Cardiac muscle cell (in vitro differentiated cells and primary cell): Measurements from ENCODE around the gene TAPT1. TPM values are rescaled to one million over a fixed set of nuclear protein-coding genes. Genes with fewer than 3 reads are reported as not detected.

Experiments used
- DNase-seq, 2 donors: peaks; one replicate each; pipeline versions ENCODE4 v3.0.0 to v3.0.0-alpha.2; 2010 to 2017; ENCODE audit warnings: low read depth in 1 of 2, low spot score in 1 of 2
- H3K27ac ChIP-seq: fragments of 200-600 bp; sonication (generic); 2 replicates; pipeline ENCODE4 v1.5.1; 2016
- H3K27me3 ChIP-seq: fragments of 200-600 bp; sonication (generic); 2 replicates; pipeline ENCODE4 v1.6.0; 2016; ENCODE audit warnings: control low read depth
- H3K36me3 ChIP-seq: fragments of 200-600 bp; sonication (generic); 2 replicates; pipeline ENCODE4 v1.5.1; 2016; ENCODE audit warnings: control low read depth
- H3K4me1 ChIP-seq: fragments of 200-600 bp; sonication (generic); 2 replicates; pipeline ENCODE4 v1.8.1; 2017; ENCODE audit warnings: low read depth, mild to moderate bottlenecking, mixed run types
- H3K4me3 ChIP-seq: fragments of 200-600 bp; sonication (generic); 2 replicates; pipeline ENCODE4 v1.5.1; 2016; ENCODE audit warnings: mild to moderate bottlenecking
- H3K9me3 ChIP-seq: fragments of 200-600 bp; sonication (generic); 2 replicates; pipeline ENCODE4 v1.5.1; 2017; ENCODE audit warnings: low read depth, mild to moderate bottlenecking, control low read depth
- CTCF ChIP-seq: IDR thresholded peaks from 2 replicates; pipeline ENCODE4 v1.5.1; 2012; ENCODE audit warnings: low read depth, mild to moderate bottlenecking, low read length
- polyA plus RNA-seq: library from polyadenylated mRNA; unstranded; fragments of >200 nt; fragmentation: Nextera tagmentation; extraction: Ambion mirVana; gene quantifications from 2 replicates; pipeline ENCODE4 v1.2.1, GENCODE V29; 2016
- total RNA-seq: library from RNA; depleted of rRNA; stranded (reverse); fragments of >200 nt; gene quantifications from 2 replicates; pipeline ENCODE4 v1.2.3, GENCODE V29; 2016

Gene TAPT1
- total and polyA plus RNA-seq, 2 experiments from 2014 or later = 9.8 to 16.9 TPM

DNA sequence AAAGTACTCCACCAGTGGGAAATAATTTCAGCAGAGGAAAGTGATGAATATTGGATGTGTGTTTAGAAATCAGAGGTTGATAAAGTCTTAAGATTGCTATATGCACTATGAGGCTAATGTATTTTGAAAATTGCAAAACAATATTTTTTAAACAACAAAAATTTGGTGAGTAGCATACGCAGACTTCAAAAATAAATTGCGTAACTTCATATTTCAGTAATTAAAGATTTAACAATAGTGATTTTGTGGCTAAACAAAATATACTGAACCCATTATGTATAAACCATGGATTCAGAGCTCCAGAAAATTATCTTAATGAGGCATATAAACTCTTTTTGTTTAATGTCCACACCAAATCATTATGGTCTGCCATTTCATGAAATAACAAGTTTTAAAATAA, 3.3 kb upstream of the TAPT1 start:
- DNase-seq = no peak
- Histone ChIP-seq H3K36me3 (no peaks in the 10 kb centered on the region), H3K27me3 (no peaks in the 10 kb centered on the region), H3K27ac (no peak overlapping the region), H3K4me3 (no peak overlapping the region), H3K4me1 (peaks cover 8% of the 10 kb centered on the region), H3K9me3 (no peaks in the 10 kb centered on the region)
- no peak for TF ChIP-seq CTCF

DNA sequence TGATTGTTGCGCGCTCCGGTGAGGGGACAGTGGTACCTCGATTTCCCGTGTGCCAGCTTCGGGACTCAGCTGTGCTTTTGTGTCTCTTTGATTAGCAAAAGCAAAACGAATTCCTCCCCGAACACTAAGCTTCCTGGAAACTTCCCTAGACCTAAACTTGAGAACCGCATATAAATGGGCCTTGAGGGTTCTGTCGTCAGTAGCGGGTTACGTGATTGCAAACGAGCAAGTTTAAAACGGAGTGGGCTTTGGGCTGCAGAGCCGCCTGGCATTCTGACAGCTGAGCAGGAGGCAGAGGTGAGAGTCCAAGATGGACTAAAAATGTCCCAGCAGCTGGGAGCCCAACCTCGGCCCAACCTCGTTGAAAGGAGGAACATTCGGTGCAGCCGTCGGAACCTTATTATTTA, 1.2 kb upstream of the TAPT1 start:
- Histone ChIP-seq H3K36me3 (no peaks in the 10 kb centered on the region), H3K9me3 (no peaks in the 10 kb centered on the region), H3K27ac (peak overlapping the region; percentile 98), H3K4me3 (peak overlapping the region; percentile 72), H3K4me1 (peaks cover 21% of the 10 kb centered on the region), H3K27me3 (no peaks in the 10 kb centered on the region)
- peak; percentile 44 to 59 for DNase-seq
- TF ChIP-seq CTCF = no peak

DNA sequence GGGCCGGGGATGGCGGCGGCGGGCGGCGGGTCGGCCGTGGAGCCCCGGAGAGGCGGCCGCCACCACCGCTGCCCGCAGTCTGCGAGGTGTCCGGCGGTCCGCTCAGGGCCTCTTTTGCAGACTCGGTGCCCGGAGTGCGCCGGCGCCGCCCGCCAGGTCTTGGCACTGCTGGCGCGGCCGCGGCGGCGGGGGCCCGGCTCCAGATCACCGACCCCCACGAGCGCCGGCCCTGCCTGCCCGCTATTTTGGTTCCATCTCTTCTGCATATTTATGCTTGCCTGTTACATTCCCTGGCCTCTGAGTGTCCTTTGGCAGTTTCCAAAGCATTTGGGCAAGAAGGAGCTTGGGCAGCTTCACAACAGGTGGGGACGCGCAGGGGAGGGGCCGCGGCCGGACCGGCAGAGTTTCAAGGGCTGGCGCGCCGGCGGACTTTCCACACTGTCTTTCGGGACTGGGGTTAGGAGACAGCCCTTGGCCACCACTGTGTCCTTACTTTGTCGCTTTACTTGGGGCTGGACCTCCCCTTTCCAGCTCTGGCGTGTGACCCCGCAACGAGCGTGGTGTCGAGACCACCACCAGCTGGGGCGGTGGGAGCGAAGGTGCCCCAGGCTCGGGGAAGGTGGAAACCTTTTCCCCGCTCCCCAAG, 668 bp upstream of the TAPT1 start:
- peak overlapping the region; percentile 98 for H3K27ac ChIP-seq
- no peaks in the 10 kb centered on the region for H3K36me3 ChIP-seq

GRCh38 chr4:16225167-16225862, 956 bp downstream of the TAPT1 start:
- no peak for TF ChIP-seq CTCF
- H3K4me1 ChIP-seq = peaks cover 21% of the 10 kb centered on the region
- H3K27me3 ChIP-seq = no peaks in the 10 kb centered on the region
- H3K4me3 ChIP-seq = peak overlapping the region; percentile 72
- H3K36me3 ChIP-seq = no peaks in the 10 kb centered on the region
- peak overlapping the region; percentile 98 for H3K27ac ChIP-seq
- H3K9me3 ChIP-seq = no peaks in the 10 kb centered on the region
- DNase-seq = peak in 1 of 2 donors; percentile 47

More for the DNA sequence above, 668 bp upstream of the TAPT1 start:
- Histone ChIP-seq H3K27me3 (no peaks in the 10 kb centered on the region), H3K9me3 (no peaks in the 10 kb centered on the region), H3K4me1 (peaks cover 21% of the 10 kb centered on the region), H3K4me3 (peak overlapping the region; percentile 72)
- no peak for TF ChIP-seq CTCF
- DNase-seq = peak; percentile 41 to 74

DNA sequence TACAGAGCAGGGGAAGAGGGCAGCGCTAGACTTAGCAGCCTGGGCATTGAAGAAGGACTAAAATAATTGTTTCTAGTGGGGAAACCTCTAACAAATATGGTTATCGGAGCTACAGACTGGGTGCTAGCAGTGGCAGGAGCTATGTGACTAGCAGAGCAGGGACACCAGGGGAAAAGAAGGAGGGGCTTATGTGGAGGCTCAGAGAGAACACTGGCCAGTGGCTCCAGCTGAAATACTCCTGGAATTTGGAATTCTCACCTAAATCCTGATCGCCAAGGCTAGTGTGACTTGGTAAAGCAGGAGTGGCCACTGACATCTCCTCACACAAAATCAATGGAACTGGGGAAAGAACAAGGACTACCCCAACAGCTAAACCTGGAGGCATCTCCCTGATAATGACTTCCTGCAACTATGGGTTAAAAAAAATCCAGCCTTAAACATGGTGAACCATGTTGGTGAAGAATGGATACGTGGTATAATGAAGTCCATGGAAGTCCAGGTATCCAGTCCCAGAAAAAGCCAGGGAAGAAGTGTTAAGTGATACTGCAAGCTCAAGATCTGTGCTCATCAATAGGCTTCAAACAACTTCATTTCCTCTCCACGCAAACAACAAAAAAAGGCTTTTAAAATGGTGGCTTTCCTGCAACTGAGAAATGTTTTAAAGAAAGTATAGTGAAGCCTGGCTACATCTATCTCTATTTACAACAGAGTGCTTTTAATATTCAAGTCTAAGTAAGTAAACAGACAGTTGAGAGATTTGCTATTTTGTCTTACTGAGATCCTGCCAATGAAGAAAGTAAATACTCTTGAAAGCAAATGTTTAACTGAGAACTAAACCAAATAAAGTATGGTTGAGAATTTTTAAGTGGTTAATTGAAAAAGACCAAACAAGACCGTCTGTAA, 1.8 kb downstream of the TAPT1 start:
- no peaks in the 10 kb centered on the region for H3K9me3 ChIP-seq

More for the DNA sequence above, 1.8 kb downstream of the TAPT1 start:
- Histone ChIP-seq H3K27ac (no peak overlapping the region), H3K36me3 (no peaks in the 10 kb centered on the region), H3K4me1 (peaks cover 21% of the 10 kb centered on the region), H3K4me3 (peak overlapping the region; percentile 72), H3K27me3 (no peaks in the 10 kb centered on the region)
- no peak for TF ChIP-seq CTCF
- no peak for DNase-seq
